NB4 (cell line): ENCODE results near the gene ADAMTSL1.

Experiments
- DNase-seq: peaks from one replicate; pipeline ENCODE4 v3.0.0; 2010; ENCODE audit warnings: low read depth
- H3K4me3 ChIP-seq: one replicate; pipeline ENCODE4 v1.5.1; 2011; ENCODE audit warnings: mild to moderate bottlenecking, low read depth, low read length, moderate library complexity
- MYC ChIP-seq: IDR thresholded peaks from 2 replicates; pipeline ENCODE4 v1.6.1; 2011; ENCODE audit warnings: low read depth, low read length
- POLR2A ChIP-seq: IDR thresholded peaks from 2 replicates; pipeline ENCODE4 v1.6.1; 2011; ENCODE audit warnings: mild to moderate bottlenecking; ENCODE audit not compliant: insufficient read length; ENCODE audit errors: extremely low read depth
- TF ChIP-seq, protein P1 (sequence below): IDR thresholded peaks from 2 replicates; pipeline ENCODE4 v1.6.1; 2011; ENCODE audit warnings: low read depth, low read length
- TF ChIP-seq, protein P2 (sequence below): IDR thresholded peaks from one replicate; pipeline ENCODE4 v1.5.1; 2012; ENCODE audit warnings: low read depth, low read length

The ADAMTSL1 gene

DNA sequence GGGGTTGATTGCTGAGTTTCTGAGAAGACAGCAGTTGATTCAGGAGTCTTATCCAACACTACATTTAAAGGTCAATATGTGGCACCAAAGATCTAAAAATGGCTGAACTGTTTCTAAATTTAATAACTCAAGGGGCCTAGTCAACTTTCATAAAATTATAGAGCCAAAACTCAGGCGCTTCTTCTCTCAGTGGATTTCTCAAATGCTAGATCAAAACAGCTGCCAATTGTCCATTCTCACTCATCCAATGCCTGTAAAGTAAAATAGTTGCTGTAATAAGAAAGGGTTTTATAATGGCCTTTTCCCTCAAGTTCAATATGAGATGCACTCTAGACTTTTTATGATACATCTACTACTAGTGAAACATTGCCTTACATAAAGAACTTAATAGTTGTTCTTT is 26.5 kb downstream of the ADAMTSL1 start:
- no peak overlapping the region for H3K4me3 ChIP-seq
- TF ChIP-seq, protein P1, sequence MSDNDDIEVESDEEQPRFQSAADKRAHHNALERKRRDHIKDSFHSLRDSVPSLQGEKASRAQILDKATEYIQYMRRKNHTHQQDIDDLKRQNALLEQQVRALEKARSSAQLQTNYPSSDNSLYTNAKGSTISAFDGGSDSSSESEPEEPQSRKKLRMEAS, result no peak
- no peak for TF ChIP-seq POLR2A
- no peak for TF ChIP-seq MYC
- TF ChIP-seq, protein P2, sequence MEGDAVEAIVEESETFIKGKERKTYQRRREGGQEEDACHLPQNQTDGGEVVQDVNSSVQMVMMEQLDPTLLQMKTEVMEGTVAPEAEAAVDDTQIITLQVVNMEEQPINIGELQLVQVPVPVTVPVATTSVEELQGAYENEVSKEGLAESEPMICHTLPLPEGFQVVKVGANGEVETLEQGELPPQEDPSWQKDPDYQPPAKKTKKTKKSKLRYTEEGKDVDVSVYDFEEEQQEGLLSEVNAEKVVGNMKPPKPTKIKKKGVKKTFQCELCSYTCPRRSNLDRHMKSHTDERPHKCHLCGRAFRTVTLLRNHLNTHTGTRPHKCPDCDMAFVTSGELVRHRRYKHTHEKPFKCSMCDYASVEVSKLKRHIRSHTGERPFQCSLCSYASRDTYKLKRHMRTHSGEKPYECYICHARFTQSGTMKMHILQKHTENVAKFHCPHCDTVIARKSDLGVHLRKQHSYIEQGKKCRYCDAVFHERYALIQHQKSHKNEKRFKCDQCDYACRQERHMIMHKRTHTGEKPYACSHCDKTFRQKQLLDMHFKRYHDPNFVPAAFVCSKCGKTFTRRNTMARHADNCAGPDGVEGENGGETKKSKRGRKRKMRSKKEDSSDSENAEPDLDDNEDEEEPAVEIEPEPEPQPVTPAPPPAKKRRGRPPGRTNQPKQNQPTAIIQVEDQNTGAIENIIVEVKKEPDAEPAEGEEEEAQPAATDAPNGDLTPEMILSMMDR, result no peak
- DNase-seq, result no peak

DNA sequence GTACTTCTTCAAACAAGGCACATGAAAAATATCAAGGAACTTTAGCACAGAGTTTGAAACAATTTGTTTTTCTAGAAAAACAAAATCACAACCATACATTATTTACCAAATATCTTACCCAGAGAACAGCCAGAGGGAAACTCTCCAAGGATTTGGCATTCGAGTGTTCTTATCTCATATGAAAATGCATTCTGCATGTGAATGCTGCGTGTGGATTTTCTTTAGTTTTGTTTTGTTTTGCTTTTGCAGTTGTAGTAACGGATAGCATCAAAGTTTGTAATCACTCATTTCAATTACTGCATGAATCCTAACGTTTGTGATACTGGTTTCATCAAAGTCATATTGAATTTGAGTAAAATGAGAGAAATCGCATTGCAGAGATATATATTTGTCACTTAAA is 28.0 kb downstream of the ADAMTSL1 start:
- H3K4me3 ChIP-seq, result no peak overlapping the region
- TF ChIP-seq MYC, result no peak
- DNase-seq, result no peak

DNA sequence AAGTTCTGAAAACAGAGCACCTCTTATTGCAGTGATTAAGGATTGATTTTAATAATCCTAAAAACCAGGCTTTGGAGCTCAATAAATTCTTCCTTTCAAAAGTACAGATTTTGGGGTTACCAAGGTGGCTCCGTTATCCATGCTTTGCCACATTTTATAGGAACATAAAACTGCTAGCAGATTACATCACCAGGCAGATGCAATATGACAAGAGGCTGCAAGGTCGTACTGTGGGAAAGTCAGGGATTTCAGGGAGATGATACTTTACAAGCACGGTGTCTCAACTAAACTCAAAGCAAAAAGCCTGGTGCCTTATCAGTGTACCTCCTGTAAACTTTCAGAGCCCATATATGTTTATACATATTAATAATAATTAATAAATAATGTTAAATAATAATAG is 28.6 kb downstream of the ADAMTSL1 start:
- no peak for DNase-seq
- H3K4me3 ChIP-seq, result no peak overlapping the region
- TF ChIP-seq POLR2A, result no peak
- TF ChIP-seq MYC, result no peak
- TF ChIP-seq, protein P1, result no peak

DNA sequence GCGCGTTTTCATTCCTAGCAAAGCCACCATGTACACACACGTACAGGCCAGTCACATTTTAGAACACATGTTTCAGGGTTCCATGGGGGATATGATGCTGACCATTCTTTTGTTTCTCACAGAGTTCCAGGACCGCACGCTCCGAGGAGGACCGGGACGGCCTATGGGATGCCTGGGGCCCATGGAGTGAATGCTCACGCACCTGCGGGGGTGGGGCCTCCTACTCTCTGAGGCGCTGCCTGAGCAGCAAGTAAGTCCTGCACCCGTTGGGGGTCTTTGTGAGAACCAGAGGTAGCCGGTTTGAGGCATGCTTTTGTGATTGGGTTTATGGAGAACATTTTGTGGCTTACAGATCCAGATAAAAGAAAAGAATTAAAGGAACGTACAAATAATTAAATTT is 30.8 kb downstream of the ADAMTSL1 start:
- no peak for TF ChIP-seq POLR2A
- no peak for TF ChIP-seq MYC
- TF ChIP-seq, protein P1, result no peak
- TF ChIP-seq, protein P2, result no peak
- no peak for DNase-seq
- no peak overlapping the region for H3K4me3 ChIP-seq

DNA sequence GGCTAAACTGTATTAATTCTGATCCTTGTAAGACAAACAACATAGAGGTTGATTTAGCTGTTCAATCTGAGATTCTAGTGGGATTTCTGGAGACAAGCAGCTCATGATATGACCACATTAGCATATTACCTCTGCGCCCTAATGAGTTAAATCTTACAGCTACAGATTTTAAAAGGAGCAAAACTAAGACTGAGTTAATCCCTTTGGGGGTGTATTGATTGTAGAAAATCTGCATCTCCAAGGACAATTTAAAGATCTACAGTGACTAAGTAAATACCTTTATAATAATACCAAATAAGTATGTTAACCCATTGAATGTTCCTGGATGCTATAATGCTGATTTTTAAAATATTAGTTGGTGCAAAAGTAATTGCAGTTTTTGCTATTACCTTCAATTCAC is 33.2 kb downstream of the ADAMTSL1 start:
- no peak for DNase-seq
- no peak for TF ChIP-seq MYC
- TF ChIP-seq, protein P1, result no peak
- TF ChIP-seq POLR2A, result no peak
- TF ChIP-seq, protein P2, result no peak
- H3K4me3 ChIP-seq, result no peak overlapping the region

DNA sequence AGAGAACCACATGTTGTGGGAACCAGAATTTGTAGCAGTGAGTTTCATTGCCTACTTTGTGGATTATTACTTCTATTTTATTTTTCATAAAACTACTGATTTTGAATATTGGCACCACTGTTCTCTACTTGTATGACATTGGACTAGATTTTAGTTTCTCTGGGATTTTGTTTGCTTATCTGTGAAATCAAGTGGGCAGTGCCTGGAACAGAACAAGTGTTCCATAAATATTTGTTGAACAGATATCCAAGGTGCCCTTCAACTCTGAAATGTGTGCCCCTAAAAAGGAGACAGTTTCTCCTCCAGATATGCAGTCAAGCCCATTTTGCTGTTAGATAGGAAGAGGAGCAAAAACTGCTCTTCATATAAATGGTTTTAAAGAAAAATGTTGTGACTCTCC is 42.6 kb downstream of the ADAMTSL1 start:
- no peak overlapping the region for H3K4me3 ChIP-seq
- DNase-seq, result no peak
- TF ChIP-seq, protein P1, result no peak
- TF ChIP-seq, protein P2, result no peak
- TF ChIP-seq POLR2A, result no peak
- TF ChIP-seq MYC, result no peak

DNA sequence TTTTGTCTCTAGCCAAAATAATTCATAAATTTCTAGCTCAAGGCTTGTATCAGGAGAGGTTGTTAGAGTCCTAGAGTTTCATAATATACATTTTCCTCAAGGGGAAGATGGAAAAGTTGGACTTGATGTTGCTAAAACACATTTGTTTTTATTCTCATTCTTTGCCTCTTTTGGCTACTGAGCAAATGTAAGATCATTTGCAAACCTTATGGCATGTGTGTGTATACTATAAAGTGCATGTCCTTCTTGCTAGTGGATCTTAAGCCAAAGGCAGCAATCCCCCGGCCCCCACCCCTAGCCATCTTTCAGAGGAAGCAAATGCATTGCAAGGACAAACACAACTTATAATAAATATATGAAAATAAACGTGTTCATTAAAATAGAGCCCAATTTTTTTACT is 43.0 kb downstream of the ADAMTSL1 start:
- no peak for DNase-seq
- TF ChIP-seq, protein P2, result no peak
- TF ChIP-seq, protein P1, result no peak
- TF ChIP-seq MYC, result no peak
- TF ChIP-seq POLR2A, result no peak
- H3K4me3 ChIP-seq, result no peak overlapping the region
